Kidney (tissue), 14 donors: ENCODE results near the gene FBXO46. TPM values are rescaled to one million over a fixed set of nuclear protein-coding genes. Genes with fewer than 3 reads are reported as not detected.

ENCODE experiments used
- DNase-seq, 5 donors: peaks; one replicate each; pipeline ENCODE4 v3.0.0-alpha.2; 2013 to 2020
- FAIRE-seq: peaks from 2 replicates; lab custom pipeline; 2012; peaks lifted over from hg19 to GRCh38; lab: Jason Lieb, UNC
- H3K27ac ChIP-seq, 2 donors: one replicate each; pipeline ENCODE4 v1.7.0; 2013; ENCODE audit warnings: low read depth in 2 of 2, low read length in 2 of 2, inconsistent platforms in 1 of 2
- H3K27me3 ChIP-seq: one replicate; pipeline ENCODE4 v1.7.1; 2013; ENCODE audit warnings: low read length, inconsistent platforms; ENCODE audit not compliant: control insufficient read depth, insufficient read depth
- H3K36me3 ChIP-seq, 3 donors: one replicate each; pipeline versions ENCODE4 v1.7.0 to v1.7.1; 2013; ENCODE audit warnings: low read length in 3 of 3, control low read depth in 1 of 3, inconsistent platforms in 1 of 3; ENCODE audit not compliant: insufficient read depth in 3 of 3, control insufficient read depth in 2 of 3
- H3K4me1 ChIP-seq, 3 donors: one replicate each; pipeline versions ENCODE4 v1.7.0 to v1.7.1; 2013; ENCODE audit warnings: low read length in 3 of 3, inconsistent platforms in 1 of 3, low read depth in 1 of 3; ENCODE audit not compliant: control insufficient read depth in 2 of 3, insufficient read depth in 2 of 3
- H3K4me3 ChIP-seq, 3 donors: one replicate each; pipeline versions ENCODE4 v1.7.0 to v1.8.1; 2013; ENCODE audit warnings: low read length in 3 of 3, control low read depth in 1 of 3, inconsistent platforms in 1 of 3
- H3K9ac ChIP-seq, 3 donors: one replicate each; pipeline versions ENCODE4 v1.7.0 to v1.7.1; 2013; ENCODE audit warnings: low read length in 3 of 3, control low read depth in 1 of 3, inconsistent platforms in 1 of 3
- H3K9me3 ChIP-seq, 3 donors: one replicate each; pipeline versions ENCODE4 v1.7.0 to v1.7.1; 2013; ENCODE audit warnings: low read length in 3 of 3, control low read depth in 1 of 3, inconsistent platforms in 1 of 3; ENCODE audit not compliant: control insufficient read depth in 2 of 3, insufficient read depth in 1 of 3
- CTCF ChIP-seq: IDR thresholded peaks from 3 replicates; pipeline ENCODE4 v1.5.1; 2012; ENCODE audit warnings: mild to moderate bottlenecking, moderate library complexity, borderline replicate concordance; ENCODE audit not compliant: insufficient read depth; ENCODE audit errors: extremely low read depth
- intact Hi-C: fragments of 100-400 bp; cut with DNase I; formaldehyde crosslinking; loops from one replicate; pipeline ENCODE4 v1.11.1; 2022
- polyA plus RNA-seq: library from polyadenylated mRNA; stranded (reverse); fragments of 350-450 nt; fragmentation: Illumina TruSeq; extraction: RNeasy Lipid Tissue Mini Kit (QIAGEN cat#74804); gene quantifications from one replicate; pipeline ENCODE4 v1.2.3, GENCODE V29; 2014; ENCODE audit warnings: low read depth, low replicate concordance; ENCODE audit not compliant: insufficient read depth
- total RNA-seq: library from RNA; stranded (reverse); fragmentation: NEBNext Ultra II Directional; extraction: Animal tissue kit (Norgen Biotek cat#: 25700); gene quantifications from one replicate; pipeline ENCODE4 v1.2.1, GENCODE V29; 2021
- donor health status: control.
- donor health status: control.
- donor health status: control.
- donor health status: control.
- donor health status: control.
- donor health status: DM: yes; HTN: yes; CAD: no.
- donor health status: Normal renal cell carcinoma (clear cell type).

The FBXO46 gene
- total and polyA plus RNA-seq, 2 donors from 2014 or later, result 6.5 to 16.6 TPM

- Histone ChIP-seq H3K4me3 (no peak overlapping the region), H3K9me3 (no peaks in the 10 kb centered on the region), H3K27ac (no peak overlapping the region), H3K36me3 (peaks cover 0 to 13% (median 12%) of the 10 kb centered on the region in 3 donors), H3K4me1 (peaks cover 0 to 9% (median 2%) of the 10 kb centered on the region in 3 donors), H3K27me3 (no peaks in the 10 kb centered on the region), H3K9ac (no peak overlapping the region)
- TF ChIP-seq CTCF, result no peak
- intact Hi-C loops, result no loop called here
- DNase-seq, result no peak
- no peak for FAIRE-seq
These were observed 47.8 kb downstream of the FBXO46 start for GRCh38 chr19:45682908-45683307.

- Histone ChIP-seq H3K9ac (peak overlapping the region in 1 of 3 donors; percentile 40), H3K4me1 (peaks cover 0 to 10% (median 5%) of the 10 kb centered on the region in 3 donors), H3K36me3 (peaks cover 0 to 5% (median 4%) of the 10 kb centered on the region in 3 donors), H3K4me3 (peak overlapping the region in 1 of 3 donors; percentile 1), H3K9me3 (no peaks in the 10 kb centered on the region), H3K27me3 (no peaks in the 10 kb centered on the region), H3K27ac (peak overlapping the region; percentile 63 to 67)
- DNase-seq, result no peak
- intact Hi-C loops, result no loop called here
- no peak for FAIRE-seq
- TF ChIP-seq CTCF, result no peak
These were observed 48.6 kb downstream of the FBXO46 start for GRCh38 chr19:45682117-45682516.

GRCh38 chr19:45681391-45682015 is 49.2 kb downstream of the FBXO46 start:
- intact Hi-C loops, result no loop called here
- DNase-seq (peak; percentile 79 to 94 (median 88)), FAIRE-seq (no peak)
- H3K36me3 ChIP-seq, result peaks cover 0 to 4% (median 3%) of the 10 kb centered on the region in 3 donors
- TF ChIP-seq CTCF, result peak; percentile 88
- H3K9ac ChIP-seq, result peak overlapping the region in 2 of 3 donors; percentile 32 to 40
- peak overlapping the region; percentile 63 to 81 for H3K27ac ChIP-seq
- no peaks in the 10 kb centered on the region for H3K27me3 ChIP-seq
- H3K4me1 ChIP-seq, result peaks cover 0 to 10% (median 5%) of the 10 kb centered on the region in 3 donors
- peak overlapping the region; percentile 36 to 54 (median 38) for H3K4me3 ChIP-seq
- no peaks in the 10 kb centered on the region for H3K9me3 ChIP-seq
